OCI-LY7 (cell line): ENCODE measurements around the gene KLHL26.

Experiments
- EZH2phosphoT487 ChIP-seq: fragments of 200-600 bp; sonication (generic); IDR thresholded peaks from 2 replicates; pipeline ENCODE4 v1.6.1; 2018; ENCODE audit warnings: low read depth, borderline replicate concordance, mild to moderate bottlenecking, mixed run types, antibody characterized with exemption, low read length, moderate library complexity, mixed read lengths
- TF ChIP-seq, protein P1 (sequence below): fragments of 200-600 bp; sonication (generic); conservative IDR thresholded peaks from 2 replicates; pipeline ENCODE4 v1.5.1; 2014; ENCODE audit warnings: mild to moderate bottlenecking, antibody characterized with exemption, low read length, moderate library complexity, mixed read lengths

DNA sequence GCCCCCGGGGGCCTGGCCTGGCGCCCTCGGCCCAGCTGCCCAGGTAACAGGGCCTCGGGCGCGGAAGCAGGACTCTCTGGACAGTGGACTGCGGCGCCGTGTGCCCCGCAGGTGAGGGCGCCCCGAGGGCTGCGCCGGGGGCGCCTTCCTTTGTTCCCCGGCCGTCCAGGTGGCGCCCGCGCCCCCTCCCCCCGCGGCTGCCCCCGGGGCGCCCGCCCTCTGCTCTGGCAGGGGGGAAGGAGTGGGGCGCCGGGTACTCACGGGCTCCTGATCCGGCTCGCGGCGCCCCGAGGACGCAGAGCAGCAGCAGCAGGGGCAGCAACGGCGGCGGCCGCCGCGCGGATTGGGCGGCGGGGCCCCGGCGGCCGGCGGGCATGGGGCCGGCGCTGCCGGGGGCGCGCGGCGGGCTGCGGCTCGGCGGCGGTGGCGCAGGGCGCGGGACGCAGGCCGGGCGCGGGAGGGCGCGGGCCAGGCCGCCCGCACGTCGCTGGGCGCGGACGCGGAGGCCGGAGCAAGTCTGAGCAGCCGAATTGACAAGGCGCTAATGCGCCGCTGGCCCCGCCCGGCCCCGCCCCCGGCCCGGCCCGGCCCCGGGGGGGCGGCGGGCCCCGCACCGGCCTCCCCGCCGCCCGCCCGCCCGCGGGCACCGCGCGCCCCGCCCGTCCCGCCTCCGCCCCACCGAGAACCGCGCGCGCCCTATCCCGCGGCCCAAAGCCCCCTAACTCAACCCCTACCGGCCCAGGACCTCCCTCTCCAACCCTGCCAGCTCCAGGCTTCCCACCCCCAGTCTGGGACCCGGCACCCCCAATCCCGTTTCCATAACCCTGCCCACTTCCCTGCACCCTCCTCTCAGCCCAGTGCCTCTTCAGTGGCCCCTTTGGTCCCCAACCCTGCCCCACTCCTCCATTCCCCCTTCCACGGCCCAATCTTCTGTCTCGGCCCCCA is 30.3 kb upstream of the KLHL26 start, which contains the start of gene CRLF1:
- TF ChIP-seq, protein P1, sequence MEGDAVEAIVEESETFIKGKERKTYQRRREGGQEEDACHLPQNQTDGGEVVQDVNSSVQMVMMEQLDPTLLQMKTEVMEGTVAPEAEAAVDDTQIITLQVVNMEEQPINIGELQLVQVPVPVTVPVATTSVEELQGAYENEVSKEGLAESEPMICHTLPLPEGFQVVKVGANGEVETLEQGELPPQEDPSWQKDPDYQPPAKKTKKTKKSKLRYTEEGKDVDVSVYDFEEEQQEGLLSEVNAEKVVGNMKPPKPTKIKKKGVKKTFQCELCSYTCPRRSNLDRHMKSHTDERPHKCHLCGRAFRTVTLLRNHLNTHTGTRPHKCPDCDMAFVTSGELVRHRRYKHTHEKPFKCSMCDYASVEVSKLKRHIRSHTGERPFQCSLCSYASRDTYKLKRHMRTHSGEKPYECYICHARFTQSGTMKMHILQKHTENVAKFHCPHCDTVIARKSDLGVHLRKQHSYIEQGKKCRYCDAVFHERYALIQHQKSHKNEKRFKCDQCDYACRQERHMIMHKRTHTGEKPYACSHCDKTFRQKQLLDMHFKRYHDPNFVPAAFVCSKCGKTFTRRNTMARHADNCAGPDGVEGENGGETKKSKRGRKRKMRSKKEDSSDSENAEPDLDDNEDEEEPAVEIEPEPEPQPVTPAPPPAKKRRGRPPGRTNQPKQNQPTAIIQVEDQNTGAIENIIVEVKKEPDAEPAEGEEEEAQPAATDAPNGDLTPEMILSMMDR = no peak
- TF ChIP-seq EZH2phosphoT487 = no peak
